Measurements from ENCODE around the gene EIF1B. TPM values are rescaled to one million over a fixed set of nuclear protein-coding genes. Genes with fewer than 3 reads are reported as not detected.
"Not testable (repeated sequence)": the region's sequence is repeated elsewhere in the genome, so short reads cannot be mapped to it uniquely, and the experiment has no call there.

Gene EIF1B
- total RNA-seq, 1 experiment from 2014 or later: 33.6 TPM

GRCh38 chr3:40281995-40282394, 27.5 kb upstream of the EIF1B start:
- no peak for TF ChIP-seq TCF7L2 (IDR thresholded peaks at IDR 0.05; ENCODE audit: borderline replicate concordance, extremely low read depth, insufficient read depth, insufficient read length)
- TF ChIP-seq ATF3 (IDR thresholded peaks at IDR 0.05): no peak
- no peak for TF ChIP-seq ZNF274 (IDR thresholded peaks at IDR 0.05; ENCODE audit: low read depth, low read length)
- TF ChIP-seq EGR1 (IDR thresholded peaks at IDR 0.05; ENCODE audit: low read depth): no peak
- TF ChIP-seq CBX3 (IDR thresholded peaks at IDR 0.05; ENCODE audit: low read depth): no peak
- TF ChIP-seq POLR2AphosphoS5 (IDR thresholded peaks at IDR 0.05; ENCODE audit: low read depth, low read length): no peak
- TF ChIP-seq EZH2phosphoT487 (IDR thresholded peaks at IDR 0.05; ENCODE audit: borderline replicate concordance): no peak
- no peak for TF ChIP-seq MAX (IDR thresholded peaks at IDR 0.05)
- no peaks in the 10 kb centered on the region for H3K9me2 ChIP-seq (ENCODE audit: insufficient read depth)
- no peaks in the 10 kb centered on the region for H3K4me1 ChIP-seq (ENCODE audit: control insufficient read depth in 1 of 2, insufficient read depth in 2 of 2, low read length in 2 of 2)
- H3K27me3 ChIP-seq (ENCODE audit: insufficient read depth, low read length): no peaks in the 10 kb centered on the region
- intact Hi-C loops (cut with micrococcal nuclease): no loop called here
- no peaks in the 10 kb centered on the region for H3K36me3 ChIP-seq (ENCODE audit: control insufficient read depth in 1 of 2, insufficient read depth in 2 of 2, low read length in 2 of 2)
- no TSS peak for BruUV-seq (replicated peaks)
- ChIA-PET POLR2A (no interaction called here), CTCF (no interaction called here), RAD21 (ENCODE audit: low non-redundant PET in 1 of 2, low total read pairs in 2 of 2, uncharacterized antibody in 2 of 2, unreplicated experiment in 2 of 2) (no interaction called here)
- no peak overlapping the region for H3K4me3 ChIP-seq (replicated peaks in 1 of 2; ENCODE audit: low read depth in 1 of 2, low read length in 2 of 2)
- H2AFZ ChIP-seq (ENCODE audit: low read depth, low read length, poor library complexity, severe bottlenecking): no peak overlapping the region
- H4K20me1 ChIP-seq (ENCODE audit: insufficient read depth): no peaks in the 10 kb centered on the region
- H3K4me2 ChIP-seq (ENCODE audit: low read length): no peak overlapping the region
- ATAC-seq (no peak), DNase-seq (ENCODE audit: low read depth, low spot score) (no peak)
- H3K79me2 ChIP-seq (ENCODE audit: insufficient read depth, low read length): no peaks in the 10 kb centered on the region
- H3K9ac ChIP-seq (ENCODE audit: low read length): no peak overlapping the region
- no peak overlapping the region for H3K27ac ChIP-seq (ENCODE audit: low read depth, low read length)
- no peaks in the 10 kb centered on the region for H3K9me3 ChIP-seq (ENCODE audit: control insufficient read depth in 1 of 2, insufficient read depth in 1 of 2, low read depth in 1 of 2, low read length in 2 of 2)

- H3K36me3 ChIP-seq (ENCODE audit: control insufficient read depth in 1 of 2, insufficient read depth in 2 of 2, low read length in 2 of 2); H3K4me1 ChIP-seq (ENCODE audit: control insufficient read depth in 1 of 2, insufficient read depth in 2 of 2, low read length in 2 of 2); H3K27me3 ChIP-seq (ENCODE audit: insufficient read depth, low read length); intact Hi-C loops (cut with micrococcal nuclease); H3K4me3 ChIP-seq (replicated peaks in 1 of 2; ENCODE audit: low read depth in 1 of 2, low read length in 2 of 2); RAD21 ChIA-PET (ENCODE audit: low non-redundant PET in 1 of 2, low total read pairs in 2 of 2, uncharacterized antibody in 2 of 2, unreplicated experiment in 2 of 2); H4K20me1 ChIP-seq (ENCODE audit: insufficient read depth); POLR2A ChIA-PET; DNase-seq (ENCODE audit: low read depth, low spot score); CTCF ChIA-PET; H2AFZ ChIP-seq (ENCODE audit: low read depth, low read length, poor library complexity, severe bottlenecking); H3K4me2 ChIP-seq (ENCODE audit: low read length); BruUV-seq (replicated peaks); H3K79me2 ChIP-seq (ENCODE audit: insufficient read depth, low read length); H3K9me3 ChIP-seq (ENCODE audit: control insufficient read depth in 1 of 2, insufficient read depth in 1 of 2, low read depth in 1 of 2, low read length in 2 of 2); H3K9me2 ChIP-seq (ENCODE audit: insufficient read depth); ATAC-seq; H3K27ac ChIP-seq (ENCODE audit: low read depth, low read length); H3K9ac ChIP-seq (ENCODE audit: low read length): not testable (repeated sequence)
Observed at GRCh38 chr3:40283057-40283456, 26.4 kb upstream of the EIF1B start.
